ENCODE data around the gene DEPDC7. TPM values are rescaled to one million over a fixed set of nuclear protein-coding genes. Genes with fewer than 3 reads are reported as not detected.

DEPDC7 gene
- total and polyA plus RNA-seq, 2 of the 13 experiments (the other 11 are each of a cell fraction or from before 2014, with no cell fraction given), result 17.3 to 33.3 TPM

DNA sequence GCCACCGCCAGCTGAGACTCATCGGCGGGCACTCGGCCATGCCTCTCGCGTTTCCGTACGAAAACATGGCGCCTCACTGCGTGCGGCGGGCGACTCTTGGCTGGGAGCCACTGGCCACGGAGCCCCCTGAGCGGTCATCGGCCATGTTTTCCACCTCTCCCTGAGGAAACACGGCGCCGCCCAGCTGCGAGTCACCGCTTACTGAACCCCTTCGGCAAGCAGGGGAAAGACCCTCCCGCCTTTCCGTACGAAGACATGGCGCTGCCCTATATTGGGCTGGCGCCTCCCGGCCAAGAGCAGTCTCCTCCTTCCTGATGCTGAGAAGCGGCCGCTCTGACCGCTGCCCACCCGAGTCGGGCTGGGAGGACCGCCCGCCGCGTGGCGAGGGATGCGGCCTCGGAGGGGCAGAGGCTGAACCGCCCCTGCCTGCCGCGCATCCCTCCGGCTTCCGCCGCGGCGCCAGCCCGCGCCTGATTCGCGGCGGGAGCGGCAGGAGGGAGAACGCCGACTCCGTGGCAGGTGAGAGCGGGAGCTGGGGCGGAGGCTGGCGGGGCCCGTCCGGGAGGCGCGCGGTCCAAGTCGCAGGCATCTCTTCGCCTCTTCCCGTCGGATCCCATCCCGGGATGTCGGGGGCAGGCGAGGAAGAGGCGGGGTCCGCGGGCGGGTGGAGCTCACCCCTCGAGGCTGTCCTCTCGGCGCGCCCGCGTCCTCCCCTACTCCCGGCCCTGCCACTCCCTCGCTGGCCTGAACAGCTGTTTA, 23.8 kb downstream of the DEPDC7 start, which contains the start of gene TCP11L1 (continued):
- TF ChIP-seq SMYD3 (CRISPR knock-in tag; IDR thresholded peaks at IDR 0.05), result no peak
- TF ChIP-seq, protein P1, sequence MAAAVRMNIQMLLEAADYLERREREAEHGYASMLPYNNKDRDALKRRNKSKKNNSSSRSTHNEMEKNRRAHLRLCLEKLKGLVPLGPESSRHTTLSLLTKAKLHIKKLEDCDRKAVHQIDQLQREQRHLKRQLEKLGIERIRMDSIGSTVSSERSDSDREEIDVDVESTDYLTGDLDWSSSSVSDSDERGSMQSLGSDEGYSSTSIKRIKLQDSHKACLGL (CRISPR knock-in tag; IDR thresholded peaks at IDR 0.05), result peak; percentile 70
- TF ChIP-seq, protein P2, sequence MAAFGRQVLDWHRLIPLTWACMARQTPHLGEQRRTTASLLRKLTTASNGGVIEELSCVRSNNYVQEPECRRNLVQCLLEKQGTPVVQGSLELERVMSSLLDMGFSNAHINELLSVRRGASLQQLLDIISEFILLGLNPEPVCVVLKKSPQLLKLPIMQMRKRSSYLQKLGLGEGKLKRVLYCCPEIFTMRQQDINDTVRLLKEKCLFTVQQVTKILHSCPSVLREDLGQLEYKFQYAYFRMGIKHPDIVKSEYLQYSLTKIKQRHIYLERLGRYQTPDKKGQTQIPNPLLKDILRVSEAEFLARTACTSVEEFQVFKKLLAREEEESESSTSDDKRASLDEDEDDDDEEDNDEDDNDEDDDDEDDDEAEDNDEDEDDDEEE (CRISPR knock-in tag; IDR thresholded peaks at IDR 0.05), result peak; percentile 92; the same call in 1 of the 2 replicates
- TF ChIP-seq ZNF234 (CRISPR knock-in tag; conservative IDR thresholded peaks at IDR 0.05), result no peak; the same call in 1 of the 2 replicates
- TF ChIP-seq ZNF883 (CRISPR knock-in tag; IDR thresholded peaks at IDR 0.05; ENCODE audit: not compliant biosample characterization), result peak; percentile 29
- TF ChIP-seq KLF9 (CRISPR knock-in tag; IDR thresholded peaks at IDR 0.05; ENCODE audit: low read depth), result no peak
- no peak for TF ChIP-seq NFE2L1 (CRISPR knock-in tag; IDR thresholded peaks at IDR 0.05; ENCODE audit: borderline replicate concordance)
- peak; percentile 69 for TF ChIP-seq POLR2G (IDR thresholded peaks at IDR 0.05; ENCODE audit: low read depth, low read length)
- TF ChIP-seq KDM3A (CRISPR knock-in tag; IDR thresholded peaks at IDR 0.05; ENCODE audit: low read depth), result peak; percentile 34; the same call in 1 of the 2 replicates
- TF ChIP-seq NONO (IDR thresholded peaks at IDR 0.05), result no peak
- TF ChIP-seq NONO (CRISPR knock-in tag; conservative IDR thresholded peaks at IDR 0.05), result peak; percentile 90
- TF ChIP-seq, protein P3, sequence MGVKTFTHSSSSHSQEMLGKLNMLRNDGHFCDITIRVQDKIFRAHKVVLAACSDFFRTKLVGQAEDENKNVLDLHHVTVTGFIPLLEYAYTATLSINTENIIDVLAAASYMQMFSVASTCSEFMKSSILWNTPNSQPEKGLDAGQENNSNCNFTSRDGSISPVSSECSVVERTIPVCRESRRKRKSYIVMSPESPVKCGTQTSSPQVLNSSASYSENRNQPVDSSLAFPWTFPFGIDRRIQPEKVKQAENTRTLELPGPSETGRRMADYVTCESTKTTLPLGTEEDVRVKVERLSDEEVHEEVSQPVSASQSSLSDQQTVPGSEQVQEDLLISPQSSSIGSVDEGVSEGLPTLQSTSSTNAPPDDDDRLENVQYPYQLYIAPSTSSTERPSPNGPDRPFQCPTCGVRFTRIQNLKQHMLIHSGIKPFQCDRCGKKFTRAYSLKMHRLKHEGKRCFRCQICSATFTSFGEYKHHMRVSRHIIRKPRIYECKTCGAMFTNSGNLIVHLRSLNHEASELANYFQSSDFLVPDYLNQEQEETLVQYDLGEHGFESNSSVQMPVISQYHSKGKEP (CRISPR knock-in tag; IDR thresholded peaks at IDR 0.05), result no peak
- TF ChIP-seq, protein P4, sequence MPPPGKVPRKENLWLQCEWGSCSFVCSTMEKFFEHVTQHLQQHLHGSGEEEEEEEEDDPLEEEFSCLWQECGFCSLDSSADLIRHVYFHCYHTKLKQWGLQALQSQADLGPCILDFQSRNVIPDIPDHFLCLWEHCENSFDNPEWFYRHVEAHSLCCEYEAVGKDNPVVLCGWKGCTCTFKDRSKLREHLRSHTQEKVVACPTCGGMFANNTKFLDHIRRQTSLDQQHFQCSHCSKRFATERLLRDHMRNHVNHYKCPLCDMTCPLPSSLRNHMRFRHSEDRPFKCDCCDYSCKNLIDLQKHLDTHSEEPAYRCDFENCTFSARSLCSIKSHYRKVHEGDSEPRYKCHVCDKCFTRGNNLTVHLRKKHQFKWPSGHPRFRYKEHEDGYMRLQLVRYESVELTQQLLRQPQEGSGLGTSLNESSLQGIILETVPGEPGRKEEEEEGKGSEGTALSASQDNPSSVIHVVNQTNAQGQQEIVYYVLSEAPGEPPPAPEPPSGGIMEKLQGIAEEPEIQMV (CRISPR knock-in tag; IDR thresholded peaks at IDR 0.05; ENCODE audit: low read depth), result peak; percentile 89
- peak; percentile 81; the same call in 1 of the 2 replicates for TF ChIP-seq POGZ (CRISPR knock-in tag; IDR thresholded peaks at IDR 0.05)
- no peak for TF ChIP-seq CC2D1A (CRISPR knock-in tag; IDR thresholded peaks at IDR 0.05)
- TF ChIP-seq, protein P5, sequence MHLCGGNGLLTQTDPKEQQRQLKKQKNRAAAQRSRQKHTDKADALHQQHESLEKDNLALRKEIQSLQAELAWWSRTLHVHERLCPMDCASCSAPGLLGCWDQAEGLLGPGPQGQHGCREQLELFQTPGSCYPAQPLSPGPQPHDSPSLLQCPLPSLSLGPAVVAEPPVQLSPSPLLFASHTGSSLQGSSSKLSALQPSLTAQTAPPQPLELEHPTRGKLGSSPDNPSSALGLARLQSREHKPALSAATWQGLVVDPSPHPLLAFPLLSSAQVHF (CRISPR knock-in tag; IDR thresholded peaks at IDR 0.05), result 0 out of 2 replicates have a peak, but pooled peaks have one; percentile 67
- no peak for TF ChIP-seq ZNF33A (CRISPR knock-in tag; IDR thresholded peaks at IDR 0.05; ENCODE audit: borderline replicate concordance)
- TF ChIP-seq ZNF564 (CRISPR knock-in tag; IDR thresholded peaks at IDR 0.05), result 0 out of 2 replicates have a peak, but pooled peaks have one; percentile 9
- TF ChIP-seq NR2F6 (IDR thresholded peaks at IDR 0.05), result no peak
- TF ChIP-seq NR2F6 (CRISPR knock-in tag; IDR thresholded peaks at IDR 0.05), result peak; percentile 27; the same call in 1 of the 2 replicates
- TF ChIP-seq ZNF136 (CRISPR knock-in tag; IDR thresholded peaks at IDR 0.05; ENCODE audit: low read depth), result no peak
- no peak for TF ChIP-seq HNRNPL (IDR thresholded peaks at IDR 0.05; ENCODE audit: low read depth, low read length)
- no peak; the same call in 1 of the 2 replicates for TF ChIP-seq ZNF605 (CRISPR knock-in tag; IDR thresholded peaks at IDR 0.05)
- no peak for TF ChIP-seq HNRNPUL1 (IDR thresholded peaks at IDR 0.05; ENCODE audit: low read depth, low read length)
- TF ChIP-seq HOXA5 (CRISPR knock-in tag; IDR thresholded peaks at IDR 0.05), result no peak; the same call in 1 of the 2 replicates
- no peak for TF ChIP-seq DPF2 (CRISPR knock-in tag; IDR thresholded peaks at IDR 0.05; ENCODE audit: borderline replicate concordance, low read depth)
